Measurements from ENCODE around the gene TMEM179B.

- no peak for TF ChIP-seq PATZ1 (CRISPR knock-in tag; IDR thresholded peaks at IDR 0.05; ENCODE audit: borderline replicate concordance)
- TF ChIP-seq OSR1 (CRISPR knock-in tag; IDR thresholded peaks at IDR 0.05): no peak
- TF ChIP-seq CREB5 (CRISPR knock-in tag; IDR thresholded peaks at IDR 0.05; ENCODE audit: low read depth): no peak
- TF ChIP-seq POU6F1 (CRISPR knock-in tag; IDR thresholded peaks at IDR 0.05; ENCODE audit: borderline replicate concordance, low read depth): no peak
Measured at GRCh38 chr11:62835336-62835735, 48.1 kb downstream of the TMEM179B start.

Measured in SK-N-SH treated with all-trans-retinoic acid at 6 μM for 48 hours (cell line).